NCI-H2081 (cell line): Measurements from ENCODE around the gene ZCCHC24.

Source experiments
- DNase-seq, 2 experiments: peaks; one replicate each; lab custom pipeline; 2025; lab: John Stamatoyannopoulos, UW

The ZCCHC24 gene

GRCh38 chr10:79445161-79445976 lies at the start of gene ZCCHC24:
Gene ZCCHC24 (minus strand): TSS chr10:79445624. CDS start chr10:79445440, 184 bp downstream.
- peak; percentile 77 to 88 for DNase-seq

- no peak for DNase-seq
Measured at GRCh38 chr10:79493806-79494205, 48.4 kb upstream of the ZCCHC24 start.

GRCh38 chr10:79492839-79493238 lies 47.4 kb upstream of the ZCCHC24 start:
- DNase-seq, result no peak

- no peak for DNase-seq
Measured at GRCh38 chr10:79492256-79492655, 46.8 kb upstream of the ZCCHC24 start.

GRCh38 chr10:79491143-79491835 lies 45.9 kb upstream of the ZCCHC24 start:
- DNase-seq, result no peak

- no peak for DNase-seq
Measured at GRCh38 chr10:79490400-79491142, 45.1 kb upstream of the ZCCHC24 start.

GRCh38 chr10:79488870-79489269 lies 43.4 kb upstream of the ZCCHC24 start:
- no peak for DNase-seq

GRCh38 chr10:79488336-79488735 lies 42.9 kb upstream of the ZCCHC24 start:
- no peak for DNase-seq

GRCh38 chr10:79487296-79488194 lies 42.1 kb upstream of the ZCCHC24 start:
- peak in 1 of 2 experiments; percentile 6 for DNase-seq

GRCh38 chr10:79484476-79484875 lies 39.1 kb upstream of the ZCCHC24 start:
- DNase-seq, result no peak

- no peak for DNase-seq
Measured at GRCh38 chr10:79483948-79484347, 38.5 kb upstream of the ZCCHC24 start.

- DNase-seq, result no peak
Measured at GRCh38 chr10:79483299-79483698, 37.9 kb upstream of the ZCCHC24 start.

- DNase-seq, result no peak
Measured at GRCh38 chr10:79482741-79483140, 37.3 kb upstream of the ZCCHC24 start.

GRCh38 chr10:79482304-79482703 lies 36.9 kb upstream of the ZCCHC24 start:
- no peak for DNase-seq

GRCh38 chr10:79479283-79479909 lies 34.0 kb upstream of the ZCCHC24 start:
- DNase-seq, result no peak

- no peak for DNase-seq
Measured at GRCh38 chr10:79477456-79477855, 32.0 kb upstream of the ZCCHC24 start.

- no peak for DNase-seq
Measured at GRCh38 chr10:79476645-79477044, 31.2 kb upstream of the ZCCHC24 start.

GRCh38 chr10:79475877-79476276 lies 30.5 kb upstream of the ZCCHC24 start:
- no peak for DNase-seq

GRCh38 chr10:79475119-79475653 lies 29.8 kb upstream of the ZCCHC24 start:
- DNase-seq, result no peak

GRCh38 chr10:79473496-79474095 lies 28.2 kb upstream of the ZCCHC24 start:
- no peak for DNase-seq
